ENCODE measurements around the gene C14orf180.

Gene C14orf180

DNA sequence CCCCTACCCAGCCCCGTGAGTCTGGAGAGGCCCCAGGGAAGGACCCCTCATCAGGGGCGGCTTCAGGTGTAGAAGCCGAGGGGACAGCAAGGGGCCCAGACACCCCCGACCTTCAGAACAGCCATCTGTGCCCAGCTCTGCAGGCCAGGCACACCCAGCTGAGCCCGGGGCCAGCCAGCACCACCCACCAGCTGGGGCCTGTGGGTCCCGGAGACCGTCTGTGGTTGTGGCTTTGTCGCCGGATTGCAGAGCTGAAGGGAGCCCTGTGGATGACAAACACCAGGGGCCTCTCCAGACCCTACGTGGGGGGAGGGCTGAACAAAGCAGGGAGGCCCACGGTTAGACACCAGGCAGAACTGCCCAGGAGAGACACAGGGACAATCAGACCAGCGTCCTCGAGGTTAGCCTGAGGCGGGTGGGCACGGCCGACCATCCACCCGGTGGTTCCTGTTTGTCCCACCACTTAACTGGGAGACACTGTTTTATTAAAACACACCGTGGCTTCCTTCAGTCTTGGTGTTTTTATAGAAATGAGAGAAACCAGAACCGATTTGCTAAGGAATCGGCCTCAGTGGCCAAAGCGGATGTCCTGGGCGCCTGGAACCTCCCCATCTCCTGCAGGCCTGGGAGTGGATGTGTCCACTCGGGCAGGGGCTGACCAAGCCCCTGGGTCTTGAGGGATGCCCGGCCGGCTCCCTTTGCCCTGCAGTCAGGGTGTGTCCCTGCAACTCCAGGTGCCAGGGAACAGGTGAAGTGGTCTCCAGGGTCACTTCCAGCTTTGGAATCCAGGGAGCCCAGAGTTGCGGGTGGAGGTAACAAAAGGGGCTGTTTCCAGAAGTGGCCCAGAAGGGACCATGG lies 10.0 kb downstream of the C14orf180 start:
- FAIRE-seq (no peak), DNase-seq (ENCODE audit: insufficient read length, low spot score) (no peak)
- TF ChIP-seq, protein P1, sequence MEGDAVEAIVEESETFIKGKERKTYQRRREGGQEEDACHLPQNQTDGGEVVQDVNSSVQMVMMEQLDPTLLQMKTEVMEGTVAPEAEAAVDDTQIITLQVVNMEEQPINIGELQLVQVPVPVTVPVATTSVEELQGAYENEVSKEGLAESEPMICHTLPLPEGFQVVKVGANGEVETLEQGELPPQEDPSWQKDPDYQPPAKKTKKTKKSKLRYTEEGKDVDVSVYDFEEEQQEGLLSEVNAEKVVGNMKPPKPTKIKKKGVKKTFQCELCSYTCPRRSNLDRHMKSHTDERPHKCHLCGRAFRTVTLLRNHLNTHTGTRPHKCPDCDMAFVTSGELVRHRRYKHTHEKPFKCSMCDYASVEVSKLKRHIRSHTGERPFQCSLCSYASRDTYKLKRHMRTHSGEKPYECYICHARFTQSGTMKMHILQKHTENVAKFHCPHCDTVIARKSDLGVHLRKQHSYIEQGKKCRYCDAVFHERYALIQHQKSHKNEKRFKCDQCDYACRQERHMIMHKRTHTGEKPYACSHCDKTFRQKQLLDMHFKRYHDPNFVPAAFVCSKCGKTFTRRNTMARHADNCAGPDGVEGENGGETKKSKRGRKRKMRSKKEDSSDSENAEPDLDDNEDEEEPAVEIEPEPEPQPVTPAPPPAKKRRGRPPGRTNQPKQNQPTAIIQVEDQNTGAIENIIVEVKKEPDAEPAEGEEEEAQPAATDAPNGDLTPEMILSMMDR (IDR thresholded peaks at IDR 0.05; ENCODE audit: insufficient read depth, missing control alignments): no peak

DNA sequence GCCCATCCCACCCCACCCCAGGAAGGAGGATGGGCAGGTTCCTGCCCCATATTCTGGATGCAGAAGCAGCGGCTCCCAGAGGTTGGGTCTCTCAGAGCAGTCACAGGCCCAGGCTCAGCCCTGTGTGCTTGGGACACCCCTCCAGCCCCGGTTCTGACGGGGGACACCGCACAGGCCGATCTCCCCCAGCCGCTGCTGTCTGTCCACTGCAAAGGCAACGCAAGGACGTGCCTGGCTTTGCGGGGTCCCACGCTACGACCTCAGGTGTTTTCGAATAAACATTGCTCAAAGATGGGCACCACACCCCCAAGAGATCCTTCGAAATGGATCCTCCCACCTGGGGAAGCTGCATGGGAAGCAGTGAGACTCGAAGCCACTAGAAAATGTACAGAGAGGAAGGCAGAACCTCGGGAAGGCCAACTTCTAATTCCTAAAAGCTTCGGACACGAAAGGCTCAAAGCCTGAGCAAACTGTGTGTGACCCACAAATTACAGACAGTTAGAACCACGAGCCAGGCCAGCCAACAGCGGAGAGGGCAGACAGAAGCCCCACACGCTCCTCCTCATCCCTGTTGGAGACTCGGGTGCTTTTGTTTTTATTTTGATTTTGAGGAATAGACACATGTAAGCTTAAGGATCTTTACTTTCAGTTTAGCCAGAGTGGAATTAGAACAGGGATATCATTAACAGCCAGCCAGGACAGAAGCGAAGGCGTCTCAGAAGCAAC lies 10.8 kb downstream of the C14orf180 start:
- DNase-seq (ENCODE audit: insufficient read length, low spot score) (no peak), FAIRE-seq (no peak)
- TF ChIP-seq, protein P1 (IDR thresholded peaks at IDR 0.05; ENCODE audit: insufficient read depth, missing control alignments): no peak

DNA sequence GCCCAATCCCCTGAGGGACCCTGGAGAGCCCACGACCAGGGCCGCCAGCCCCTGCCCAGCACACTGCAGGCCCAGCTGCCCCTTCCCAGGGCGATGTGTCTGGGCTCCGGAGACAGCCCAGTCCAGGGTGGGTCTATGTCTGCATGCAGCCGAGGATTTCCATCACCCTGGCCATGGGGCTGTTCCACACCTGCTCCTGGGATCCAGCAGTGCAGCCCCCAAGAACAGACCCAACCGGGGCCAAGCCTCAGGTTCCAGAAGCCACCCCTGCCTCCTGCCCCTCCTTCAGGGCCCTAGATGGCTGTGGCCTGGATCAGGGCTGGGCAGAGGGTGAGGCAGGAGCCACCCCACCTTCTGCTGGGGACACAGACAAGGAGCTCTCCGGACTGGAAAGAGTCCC lies 11.5 kb downstream of the C14orf180 start:
- TF ChIP-seq, protein P1 (IDR thresholded peaks at IDR 0.05; ENCODE audit: insufficient read depth, missing control alignments): no peak
- DNase-seq (ENCODE audit: insufficient read length, low spot score) (no peak), FAIRE-seq (no peak)

DNA sequence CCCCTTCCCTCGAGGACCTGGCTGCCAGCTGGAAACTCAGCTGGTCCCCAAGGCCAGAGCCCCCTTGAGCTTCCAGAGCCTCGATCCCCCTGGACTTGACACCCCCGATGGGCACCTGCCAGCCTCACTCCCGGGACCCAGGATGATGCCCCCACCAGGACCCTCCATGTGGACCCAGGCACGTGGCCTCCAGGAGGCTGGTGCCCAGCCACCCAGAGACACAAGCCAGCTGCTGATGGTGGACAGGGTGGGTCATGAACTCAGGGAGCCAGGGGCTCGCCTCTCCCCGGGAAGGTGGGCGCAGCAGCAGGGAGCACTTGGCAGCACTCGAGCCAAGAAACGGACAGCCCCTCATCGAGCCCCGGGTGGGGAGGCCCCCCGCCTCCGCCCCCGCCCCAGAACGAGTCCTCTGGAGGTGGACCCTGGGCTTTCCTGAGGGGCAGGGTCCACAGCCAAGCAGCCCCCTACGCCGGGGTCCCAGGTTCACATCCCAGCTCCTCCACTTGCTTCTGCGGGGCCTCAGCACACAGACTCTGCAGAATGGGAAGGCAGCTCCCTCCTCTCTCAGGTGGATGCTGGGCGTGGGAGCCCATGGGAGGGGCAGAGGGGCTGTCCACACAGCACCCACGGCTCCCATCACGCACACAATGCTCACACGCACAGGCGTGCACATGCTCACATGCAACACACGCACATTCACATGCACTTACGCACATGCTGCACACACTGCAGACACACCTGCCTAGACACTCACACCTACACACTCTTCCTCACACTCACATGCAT lies 12.1 kb downstream of the C14orf180 start:
- FAIRE-seq: no peak
- TF ChIP-seq, protein P1 (IDR thresholded peaks at IDR 0.05; ENCODE audit: insufficient read depth, missing control alignments): no peak
- no peak for DNase-seq (ENCODE audit: insufficient read length, low spot score)

DNA sequence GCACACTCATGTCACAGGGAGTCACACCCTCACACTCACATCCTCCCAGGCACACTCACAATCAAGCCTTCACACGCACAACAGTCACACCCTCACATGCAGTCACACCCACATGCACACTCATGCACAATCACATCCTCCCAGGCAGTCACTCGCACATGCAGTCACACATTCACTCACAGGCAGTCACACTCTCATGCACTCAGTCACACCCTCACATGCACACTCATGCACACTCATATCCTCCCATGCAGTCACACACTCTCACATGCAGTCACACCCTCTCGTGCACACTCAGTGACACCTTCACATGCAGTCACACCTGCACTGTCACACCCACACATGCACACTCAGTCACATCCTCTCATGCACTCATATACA lies 12.7 kb downstream of the C14orf180 start:
- TF ChIP-seq, protein P1 (IDR thresholded peaks at IDR 0.05; ENCODE audit: insufficient read depth, missing control alignments): no peak
- no peak for DNase-seq (ENCODE audit: insufficient read length, low spot score)
- no peak for FAIRE-seq

DNA sequence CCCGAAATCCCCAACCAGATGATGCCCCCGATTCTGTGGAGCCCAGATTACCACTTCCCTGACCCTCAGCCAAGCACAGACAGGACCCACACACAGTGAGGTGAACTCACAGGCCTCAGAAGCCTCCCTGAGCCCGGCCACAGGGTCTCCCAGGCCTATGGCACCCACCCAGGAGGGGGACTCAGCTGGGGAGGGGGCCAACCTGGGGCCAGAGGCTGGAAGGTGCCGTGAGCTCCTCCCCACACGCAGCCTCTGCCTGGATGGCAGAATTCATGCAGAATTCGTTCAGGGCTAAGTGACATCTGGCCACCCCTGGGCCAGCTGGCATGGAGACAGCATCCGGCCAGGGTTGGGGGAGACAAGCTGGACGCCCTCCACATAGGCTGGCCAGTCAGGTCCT lies 13.2 kb downstream of the C14orf180 start:
- TF ChIP-seq, protein P1 (IDR thresholded peaks at IDR 0.05; ENCODE audit: insufficient read depth, missing control alignments): no peak
- DNase-seq (ENCODE audit: insufficient read length, low spot score) (no peak), FAIRE-seq (no peak)
